ENCODE data around the gene CELF4.

DNA sequence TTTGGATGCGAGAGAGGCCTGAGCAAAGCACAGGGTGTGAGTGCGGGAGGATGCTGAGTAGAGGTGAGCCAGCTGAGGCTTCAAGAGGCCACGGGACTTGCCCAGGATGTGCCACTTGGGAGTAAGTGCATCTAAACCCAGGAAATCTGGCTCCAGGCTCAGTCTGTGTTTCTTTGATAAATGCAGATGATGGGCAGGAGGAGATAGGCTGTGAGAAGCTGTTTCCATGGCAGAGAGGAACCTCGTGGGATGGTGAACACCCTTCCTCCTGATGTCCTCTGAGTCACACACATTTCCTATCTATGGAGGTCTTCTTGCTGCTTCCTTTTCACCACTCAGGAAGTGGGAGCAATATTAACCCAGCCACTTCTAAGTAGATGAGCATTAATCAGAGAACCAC, 38.4 kb upstream of the CELF4 start:
- TF ChIP-seq EZH2 (IDR thresholded peaks at IDR 0.05; ENCODE audit: insufficient read depth, poor library complexity, severe bottlenecking), result no peak
- no peak for TF ChIP-seq EZH2phosphoT487 (IDR thresholded peaks at IDR 0.05; ENCODE audit: insufficient read depth, low read depth)

Data from GM23248 (cell line).